Rectal smooth muscle tissue (tissue), 1 donor: ENCODE results near the gene RRP8.

Experiments
- H3K27ac ChIP-seq: one replicate; pipeline ENCODE4 v1.7.0; 2013; ENCODE audit warnings: low read depth, low read length, inconsistent platforms
- H3K27me3 ChIP-seq: one replicate; pipeline ENCODE4 v1.7.0; 2013; ENCODE audit warnings: low read length; ENCODE audit not compliant: control insufficient read depth, insufficient read depth
- H3K36me3 ChIP-seq: one replicate; pipeline ENCODE4 v1.7.0; 2013; ENCODE audit warnings: low read length; ENCODE audit not compliant: control insufficient read depth, insufficient read depth
- H3K4me1 ChIP-seq: one replicate; pipeline ENCODE4 v1.7.0; 2013; ENCODE audit warnings: low read length; ENCODE audit not compliant: control insufficient read depth, insufficient read depth
- H3K4me3 ChIP-seq: one replicate; pipeline ENCODE4 v1.7.0; 2013; ENCODE audit warnings: low read length
- H3K9ac ChIP-seq: one replicate; pipeline ENCODE4 v1.7.0; 2013; ENCODE audit warnings: low read length

The RRP8 gene

DNA sequence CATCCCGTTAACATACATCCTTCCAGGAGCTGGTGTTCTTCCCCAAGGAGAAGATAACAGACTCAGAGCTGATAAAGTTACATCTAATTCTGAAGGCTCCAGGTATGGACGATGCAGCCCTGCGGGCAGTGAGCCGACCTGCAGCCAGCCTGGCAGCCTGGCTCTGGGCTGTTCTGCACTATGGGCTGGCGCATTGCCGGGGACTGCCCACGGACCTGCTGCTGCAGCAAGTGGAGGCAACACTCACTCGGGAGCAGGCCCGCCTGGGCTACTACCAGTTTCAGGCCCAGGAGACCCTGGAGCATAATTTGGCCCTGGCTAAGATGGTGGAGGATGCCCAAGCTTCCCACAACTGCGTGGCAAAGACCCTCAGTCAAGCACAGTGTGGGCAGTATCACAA lies 39.7 kb downstream of the RRP8 start:
- Histone ChIP-seq H3K4me3 (no peak overlapping the region), H3K27ac (no peak overlapping the region), H3K4me1 (peaks cover 4% of the 10 kb centered on the region), H3K9ac (no peak overlapping the region), H3K36me3 (no peaks in the 10 kb centered on the region), H3K27me3 (no peaks in the 10 kb centered on the region)

DNA sequence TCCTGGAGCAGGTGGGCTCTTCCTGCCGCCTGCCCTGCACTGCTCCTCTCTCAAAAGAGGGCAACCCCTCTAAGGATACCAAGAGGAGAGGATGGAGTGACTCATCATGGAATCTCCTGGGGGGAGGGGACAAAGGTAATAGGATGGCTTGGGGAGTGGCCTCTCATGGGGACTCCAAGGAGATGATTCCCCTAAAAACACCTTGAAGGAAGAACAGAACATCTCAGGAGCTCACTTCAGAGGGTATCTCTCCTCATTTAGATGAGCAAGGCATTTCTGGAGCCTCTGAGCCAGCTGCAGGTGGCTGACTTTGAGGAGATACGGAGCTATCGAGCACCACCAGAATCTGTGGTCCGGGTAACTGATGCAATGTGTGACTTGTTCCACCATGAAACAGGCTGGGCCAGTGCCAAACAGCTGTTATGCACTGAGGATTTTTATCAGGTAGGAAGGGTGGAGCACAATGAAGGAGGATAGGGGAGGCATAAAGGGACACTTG lies 40.2 kb downstream of the RRP8 start:
- Histone ChIP-seq H3K9ac (no peak overlapping the region), H3K27ac (no peak overlapping the region), H3K36me3 (no peaks in the 10 kb centered on the region), H3K4me3 (no peak overlapping the region), H3K27me3 (no peaks in the 10 kb centered on the region), H3K4me1 (no peaks in the 10 kb centered on the region)

DNA sequence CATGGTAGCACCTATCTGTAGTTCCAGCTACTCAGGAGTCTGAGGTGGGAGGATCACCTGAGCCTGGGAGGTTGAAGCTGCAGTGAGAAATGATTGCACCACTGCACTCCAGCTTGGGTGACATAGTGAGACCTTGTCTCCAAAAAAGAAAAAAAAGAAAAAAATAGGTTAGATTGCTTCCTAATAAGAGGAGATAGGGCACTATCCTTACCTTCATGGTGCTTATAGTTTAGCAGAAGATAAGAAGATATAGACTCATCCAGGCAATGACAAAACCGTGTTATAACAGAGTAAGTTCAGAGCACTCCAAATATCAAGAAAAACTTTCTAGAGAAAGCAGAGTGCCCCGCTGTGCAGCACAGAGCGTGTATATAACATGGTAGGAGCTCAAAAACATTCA lies 42.1 kb downstream of the RRP8 start:
- Histone ChIP-seq H3K27me3 (no peaks in the 10 kb centered on the region), H3K27ac (no peak overlapping the region), H3K4me3 (no peak overlapping the region), H3K4me1 (no peaks in the 10 kb centered on the region), H3K9ac (no peak overlapping the region), H3K36me3 (no peaks in the 10 kb centered on the region)

DNA sequence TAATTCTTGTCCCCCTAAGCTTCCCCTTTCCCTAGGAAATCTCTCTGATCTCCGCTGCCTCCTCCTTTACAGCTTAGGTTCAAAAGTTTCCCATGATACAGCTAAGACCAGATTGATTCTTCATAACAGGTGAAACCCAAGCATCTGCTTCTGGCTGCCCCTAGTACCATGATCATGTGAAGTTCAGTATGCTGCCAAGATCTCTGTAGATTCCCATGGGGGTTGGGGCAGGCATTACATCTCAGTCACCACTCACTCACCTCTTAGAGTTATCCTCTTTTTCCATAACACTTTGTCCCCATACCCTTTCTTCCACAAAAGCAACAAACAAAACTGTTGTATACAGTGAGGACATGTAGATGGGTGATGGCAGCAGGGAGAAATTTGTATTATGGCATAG lies 44.0 kb downstream of the RRP8 start:
- Histone ChIP-seq H3K9ac (no peak overlapping the region), H3K36me3 (no peaks in the 10 kb centered on the region), H3K4me1 (no peaks in the 10 kb centered on the region), H3K27ac (no peak overlapping the region), H3K27me3 (no peaks in the 10 kb centered on the region), H3K4me3 (no peak overlapping the region)

DNA sequence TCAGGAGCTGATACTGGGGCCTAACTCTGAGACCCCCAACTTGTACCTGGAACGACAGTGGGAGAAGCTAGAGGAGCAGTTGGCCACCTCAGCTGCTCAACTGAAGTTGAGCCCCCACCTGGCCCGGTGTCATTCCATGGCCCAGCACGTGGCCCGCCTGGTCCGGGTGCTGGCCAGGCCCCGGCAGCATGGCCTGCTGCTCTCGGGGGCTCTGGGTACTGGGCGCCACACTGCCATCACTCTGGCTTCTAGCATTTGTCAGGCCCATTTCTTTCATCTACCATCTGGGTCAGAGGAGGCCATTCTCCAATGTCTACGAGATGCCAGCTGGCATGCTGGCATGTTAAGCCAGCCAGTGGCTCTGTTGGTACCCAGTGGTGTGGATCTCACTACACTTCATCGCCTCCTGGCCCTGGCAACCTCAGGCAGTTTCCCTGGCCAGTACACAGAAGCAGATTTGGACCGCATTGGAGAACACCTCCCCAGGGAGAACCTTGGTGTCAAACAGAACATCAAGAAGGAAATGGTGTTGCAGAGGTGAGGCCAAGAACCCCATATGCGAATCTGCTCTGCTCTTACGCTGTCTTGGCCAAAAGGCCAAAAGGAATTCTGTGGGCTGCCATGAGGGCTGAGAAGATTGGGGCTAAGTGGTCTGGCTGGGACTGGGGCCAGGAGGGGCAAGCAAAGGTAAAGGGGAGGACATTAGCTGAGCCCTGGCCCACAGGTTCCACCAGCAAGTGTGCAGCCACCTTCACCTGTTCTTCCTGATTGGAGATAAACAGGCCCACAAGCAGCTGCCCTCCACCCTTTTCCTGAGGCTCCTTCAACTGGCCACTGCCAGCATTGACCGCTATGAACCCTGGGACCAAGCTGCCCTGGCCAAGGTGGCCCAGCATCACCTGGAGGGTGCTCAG lies 45.4 kb downstream of the RRP8 start:
- H3K4me1 ChIP-seq = no peaks in the 10 kb centered on the region
- no peak overlapping the region for H3K4me3 ChIP-seq
- H3K36me3 ChIP-seq = no peaks in the 10 kb centered on the region
- no peaks in the 10 kb centered on the region for H3K27me3 ChIP-seq
- no peak overlapping the region for H3K27ac ChIP-seq
- no peak overlapping the region for H3K9ac ChIP-seq

DNA sequence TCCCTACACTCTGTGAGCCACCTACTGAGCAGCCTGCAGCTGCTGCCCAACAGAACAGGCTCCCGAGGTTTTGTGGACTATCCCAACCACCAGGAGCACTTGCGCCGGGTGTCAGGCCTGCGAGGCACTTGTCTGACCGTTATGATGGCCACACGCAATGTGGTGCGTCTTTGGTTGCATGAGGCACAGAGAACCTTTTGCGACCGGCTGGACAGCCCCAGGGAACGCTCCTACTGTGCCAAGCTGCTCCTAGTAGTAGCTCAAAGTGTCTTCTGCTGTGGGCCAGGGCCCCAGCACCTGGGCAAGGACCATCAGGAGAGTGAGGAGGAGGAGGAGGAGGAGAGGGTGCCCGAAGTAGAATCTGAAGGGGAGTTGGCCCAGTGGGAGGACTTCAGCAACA lies 46.4 kb downstream of the RRP8 start:
- no peak overlapping the region for H3K9ac ChIP-seq
- no peak overlapping the region for H3K27ac ChIP-seq
- no peak overlapping the region for H3K4me3 ChIP-seq
- no peaks in the 10 kb centered on the region for H3K4me1 ChIP-seq
- H3K36me3 ChIP-seq = no peaks in the 10 kb centered on the region
- H3K27me3 ChIP-seq = no peaks in the 10 kb centered on the region

DNA sequence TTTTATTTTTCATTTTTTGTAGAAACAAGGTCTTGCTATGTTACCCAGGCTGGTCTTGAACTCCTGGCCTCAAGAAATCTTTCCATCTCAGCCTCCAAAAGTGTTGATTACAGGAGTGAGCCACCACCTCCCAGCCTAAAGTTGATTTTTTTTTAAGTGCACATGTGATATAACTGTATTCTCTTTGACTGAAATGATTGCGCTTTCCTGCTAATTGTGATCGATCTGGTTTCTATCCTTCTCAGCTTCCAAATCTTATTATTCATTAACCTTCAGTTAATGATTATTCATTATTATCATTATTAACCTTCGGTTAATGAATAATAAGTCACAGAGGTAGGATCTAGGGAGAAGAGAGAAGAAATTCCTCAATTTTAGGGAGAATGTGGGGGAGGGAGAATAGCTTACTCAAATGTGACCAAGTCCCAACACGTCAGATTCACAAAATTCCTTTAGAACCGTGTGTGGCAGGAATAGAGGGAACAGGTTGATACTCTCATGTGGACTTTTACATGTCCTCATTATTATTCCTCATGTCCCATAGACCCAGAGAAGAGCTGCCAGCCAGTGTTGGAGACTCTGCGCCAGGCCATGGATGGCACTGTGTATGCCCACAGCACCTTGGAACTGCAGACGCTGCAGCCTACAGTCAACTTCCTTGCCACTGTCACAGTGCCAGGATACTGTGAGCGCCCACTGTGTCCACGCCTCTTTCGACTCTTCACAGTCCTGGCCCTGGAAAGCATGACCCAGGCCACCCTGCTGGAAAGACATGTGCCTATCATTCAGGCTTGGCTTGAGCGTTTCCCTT lies 47.1 kb downstream of the RRP8 start:
- no peak overlapping the region for H3K9ac ChIP-seq
- H3K36me3 ChIP-seq = no peaks in the 10 kb centered on the region
- no peak overlapping the region for H3K4me3 ChIP-seq
- H3K27me3 ChIP-seq = no peaks in the 10 kb centered on the region
- no peak overlapping the region for H3K27ac ChIP-seq
- no peaks in the 10 kb centered on the region for H3K4me1 ChIP-seq

DNA sequence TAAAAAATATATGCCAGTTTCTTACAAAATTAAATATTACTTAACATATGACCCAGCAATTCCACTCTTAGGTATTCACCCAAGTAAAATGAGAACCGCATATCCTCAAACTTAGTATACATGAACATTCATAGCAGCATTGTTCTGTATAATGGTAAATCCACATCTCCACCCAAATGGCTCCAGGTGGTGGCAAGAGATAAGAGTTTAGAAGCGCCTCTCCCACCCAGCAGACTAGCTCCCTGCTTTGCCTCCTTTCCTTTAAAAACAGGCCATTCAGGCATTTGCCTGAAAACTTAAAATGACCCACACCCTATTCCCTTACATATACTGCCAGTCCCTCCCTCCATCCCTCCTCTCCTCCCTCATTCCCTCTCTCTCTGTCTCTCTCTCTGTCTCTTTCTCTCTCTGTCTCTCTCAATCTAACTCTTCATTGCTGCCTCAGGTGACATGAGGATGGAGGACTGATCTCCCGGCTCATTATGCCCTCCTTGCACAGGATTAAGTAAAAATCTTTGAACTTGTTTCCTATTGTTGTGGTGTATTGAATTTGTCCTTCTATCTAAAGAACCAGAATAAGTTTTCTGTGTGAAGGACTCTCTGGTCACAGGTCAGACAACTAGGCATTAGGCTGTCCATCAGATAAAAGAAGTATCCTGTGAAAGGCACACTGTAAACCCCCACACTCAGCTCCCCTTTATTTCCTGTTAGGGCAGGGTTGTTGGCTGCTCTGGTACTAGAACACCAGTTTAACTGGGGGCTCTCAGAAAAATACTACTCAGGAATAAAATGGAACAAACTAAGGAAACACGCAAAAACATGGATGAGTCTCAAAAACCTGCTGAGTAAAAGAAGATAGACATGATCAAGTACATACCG lies 48.3 kb downstream of the RRP8 start:
- Histone ChIP-seq H3K4me1 (no peaks in the 10 kb centered on the region), H3K36me3 (no peaks in the 10 kb centered on the region), H3K27me3 (no peaks in the 10 kb centered on the region), H3K27ac (no peak overlapping the region), H3K4me3 (no peak overlapping the region), H3K9ac (no peak overlapping the region)

DNA sequence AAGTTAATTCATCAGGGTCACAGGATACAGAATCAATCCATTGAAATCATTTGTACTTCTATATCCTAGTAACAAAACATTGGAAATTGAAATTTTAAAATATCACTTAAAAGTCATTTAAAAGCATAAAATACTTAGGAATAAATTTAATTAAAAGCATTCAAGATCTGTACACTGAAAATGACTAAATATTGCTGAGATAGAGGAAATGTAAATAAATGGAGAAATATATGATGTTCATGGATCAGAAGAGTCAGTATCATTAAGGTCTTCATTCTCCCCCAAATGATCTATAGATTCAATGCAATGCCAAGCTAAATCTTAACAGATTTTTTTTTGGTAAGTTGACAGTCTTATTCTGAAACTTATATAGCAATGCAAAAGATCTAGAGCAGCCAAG lies 49.8 kb downstream of the RRP8 start:
- no peaks in the 10 kb centered on the region for H3K4me1 ChIP-seq

DNA sequence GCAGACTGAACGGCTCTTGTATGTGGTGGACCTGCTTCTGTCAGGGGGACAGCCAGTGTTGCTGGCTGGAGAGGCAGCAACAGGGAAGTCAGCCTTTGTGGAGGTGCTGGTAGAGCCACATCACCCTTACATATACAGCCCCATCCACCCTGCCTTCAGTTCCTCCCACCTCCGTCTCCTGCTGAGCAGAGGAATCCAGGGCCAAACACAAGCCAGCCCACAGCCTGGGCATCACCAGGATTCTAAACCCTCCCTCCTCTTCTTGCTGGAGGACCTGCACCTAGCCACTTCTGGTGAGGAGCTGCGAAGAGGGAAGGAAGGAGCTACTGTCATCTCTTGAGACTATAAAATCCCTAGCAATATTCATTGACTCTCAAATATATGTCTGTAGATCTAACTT lies 54.8 kb downstream of the RRP8 start:
- Histone ChIP-seq H3K27ac (no peak overlapping the region), H3K36me3 (peaks cover 4% of the 10 kb centered on the region), H3K4me3 (no peak overlapping the region), H3K9ac (no peak overlapping the region), H3K27me3 (no peaks in the 10 kb centered on the region), H3K4me1 (no peaks in the 10 kb centered on the region)

More for the DNA sequence above, 49.8 kb downstream of the RRP8 start:
- Histone ChIP-seq H3K27me3 (no peaks in the 10 kb centered on the region), H3K27ac (no peak overlapping the region), H3K4me3 (no peak overlapping the region), H3K9ac (no peak overlapping the region), H3K36me3 (no peaks in the 10 kb centered on the region)

DNA sequence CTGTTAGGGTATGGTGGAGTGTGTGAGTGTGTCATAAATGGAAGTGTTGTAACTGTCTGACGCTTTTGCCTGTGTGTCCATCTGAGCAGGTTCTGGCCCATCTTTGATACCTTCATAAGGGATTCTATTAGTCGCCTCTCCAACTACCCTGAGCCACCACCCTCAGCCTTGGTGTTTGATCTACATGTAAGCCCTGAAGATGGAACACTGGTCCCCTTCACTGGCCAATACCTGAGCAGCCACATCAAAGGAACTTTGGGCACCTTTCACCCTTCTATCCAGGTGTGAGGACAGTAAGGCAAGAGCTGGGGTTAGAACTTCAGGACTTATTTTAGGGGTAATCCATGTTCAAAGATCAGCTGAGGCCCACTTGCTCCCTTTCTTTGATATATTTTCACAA lies 55.3 kb downstream of the RRP8 start:
- Histone ChIP-seq H3K36me3 (peaks cover 4% of the 10 kb centered on the region), H3K9ac (no peak overlapping the region), H3K27ac (no peak overlapping the region), H3K4me1 (no peaks in the 10 kb centered on the region), H3K27me3 (no peaks in the 10 kb centered on the region), H3K4me3 (no peak overlapping the region)

DNA sequence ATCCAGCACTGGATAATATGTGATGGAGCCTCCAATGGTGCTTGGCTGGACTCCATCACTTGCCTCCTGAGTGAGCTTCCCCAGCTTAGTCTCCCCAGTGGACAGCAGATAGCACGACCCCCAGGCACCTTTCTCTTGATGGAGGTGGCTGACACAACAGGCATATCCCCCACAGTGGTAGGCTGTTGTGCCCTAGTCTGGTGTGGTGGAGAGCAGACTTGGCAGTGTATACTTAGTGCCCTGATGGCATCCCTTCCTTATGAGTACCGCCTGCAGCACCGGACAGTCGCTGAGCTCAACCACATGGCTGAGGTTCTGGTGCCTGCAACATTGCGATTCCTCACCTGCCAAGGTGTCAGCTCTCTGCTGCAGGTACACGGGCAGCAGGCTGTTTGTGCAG lies 56.2 kb downstream of the RRP8 start:
- Histone ChIP-seq H3K4me1 (no peaks in the 10 kb centered on the region), H3K27me3 (no peaks in the 10 kb centered on the region), H3K9ac (no peak overlapping the region), H3K36me3 (peaks cover 4% of the 10 kb centered on the region), H3K27ac (no peak overlapping the region), H3K4me3 (no peak overlapping the region)
